Measurements from ENCODE around the gene ZMAT5.

DNA sequence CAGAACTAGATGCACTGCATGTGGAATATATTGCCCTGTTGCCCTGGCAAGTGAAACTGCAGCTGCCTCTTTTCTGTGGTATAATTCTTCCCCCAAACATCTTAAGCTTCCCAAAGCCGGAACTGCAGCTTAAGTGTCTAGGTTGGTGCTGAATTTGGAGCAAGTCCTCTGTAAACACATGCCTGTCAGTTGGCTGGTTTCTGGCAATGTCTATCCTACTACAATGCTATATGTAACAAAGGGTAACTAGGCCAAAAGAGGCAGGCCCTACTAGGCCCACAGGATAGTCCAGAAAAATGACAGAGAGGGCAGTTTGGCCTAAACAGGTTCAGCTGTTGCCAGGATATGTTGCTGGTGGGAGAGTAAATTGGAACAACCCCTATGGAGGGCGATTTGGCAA lies 43.4 kb upstream of the ZMAT5 start:
- TF ChIP-seq TEAD4 (CRISPR knock-in tag; IDR thresholded peaks at IDR 0.05): no peak
- no peak for TF ChIP-seq ZBTB43 (CRISPR knock-in tag; IDR thresholded peaks at IDR 0.05)
- no peak for TF ChIP-seq CREM (CRISPR knock-in tag; IDR thresholded peaks at IDR 0.05)
- TF ChIP-seq NFYB (CRISPR knock-in tag; conservative IDR thresholded peaks at IDR 0.05; ENCODE audit: low read depth): no peak
- TF ChIP-seq CTCF (IDR thresholded peaks at IDR 0.05): no peak
- TF ChIP-seq ZNF423 (CRISPR knock-in tag; IDR thresholded peaks at IDR 0.05): no peak
- TF ChIP-seq ZNF263 (CRISPR knock-in tag; IDR thresholded peaks at IDR 0.05; ENCODE audit: low read depth): no peak
- no peak for TF ChIP-seq E2F4 (CRISPR knock-in tag; IDR thresholded peaks at IDR 0.05; ENCODE audit: borderline replicate concordance, low read depth)
- TF ChIP-seq NFE2L1 (CRISPR knock-in tag; IDR thresholded peaks at IDR 0.05): no peak
- TF ChIP-seq CBFB (CRISPR knock-in tag; IDR thresholded peaks at IDR 0.05; ENCODE audit: low read depth): no peak

Measured in WTC11 (cell line).